ENCODE results near the gene DHX35.
A peak's percentile ranks its signal among the peaks of the same experiment; 100 is the strongest.

DHX35 gene

DNA sequence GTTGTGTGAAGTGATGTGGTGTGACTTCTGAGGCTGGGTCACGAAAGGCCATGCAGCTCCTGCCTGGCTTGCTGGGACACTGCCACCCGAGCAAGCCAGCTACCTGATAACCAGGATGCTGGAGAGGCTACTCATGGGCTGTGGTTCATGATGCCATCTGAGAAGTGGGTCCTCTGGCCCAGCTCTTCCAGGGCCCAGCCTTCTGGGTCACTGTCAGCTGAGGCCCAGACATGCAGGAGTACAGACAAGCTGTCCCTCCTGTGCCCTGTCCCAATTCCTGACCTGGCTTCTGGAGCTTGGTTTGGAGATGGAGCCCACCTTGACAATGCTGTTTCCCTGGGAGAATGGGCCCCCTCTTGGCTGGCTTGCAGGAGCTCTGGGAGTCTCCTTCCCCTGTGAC is 87.0 kb downstream of the DHX35 start:
- Histone ChIP-seq H3K9me3 (ENCODE audit: control insufficient read depth in 1 of 2, low read length in 2 of 2) (no peaks in the 10 kb centered on the region), H3K36me3 (ENCODE audit: control insufficient read depth in 1 of 2, insufficient read depth in 2 of 2, low read length in 2 of 2) (no peaks in the 10 kb centered on the region), H3K4me3 (ENCODE audit: low read depth in 1 of 2, low read length in 2 of 2) (peak overlapping the region in 1 of 2 donors; percentile 95), H3K27me3 (ENCODE audit: control insufficient read depth in 1 of 2, insufficient read depth in 2 of 2, low read length in 2 of 2) (peaks cover 5 to 22% of the 10 kb centered on the region in 2 donors), H3K9ac (ENCODE audit: low read depth in 1 of 2, low read length in 2 of 2) (no peak overlapping the region), H3K4me1 (ENCODE audit: control insufficient read depth in 1 of 2, insufficient read depth in 2 of 2, low read length in 2 of 2) (peaks cover 8 to 9% of the 10 kb centered on the region in 2 donors), H3K27ac (ENCODE audit: low read depth, low read length) (no peak overlapping the region)

DNA sequence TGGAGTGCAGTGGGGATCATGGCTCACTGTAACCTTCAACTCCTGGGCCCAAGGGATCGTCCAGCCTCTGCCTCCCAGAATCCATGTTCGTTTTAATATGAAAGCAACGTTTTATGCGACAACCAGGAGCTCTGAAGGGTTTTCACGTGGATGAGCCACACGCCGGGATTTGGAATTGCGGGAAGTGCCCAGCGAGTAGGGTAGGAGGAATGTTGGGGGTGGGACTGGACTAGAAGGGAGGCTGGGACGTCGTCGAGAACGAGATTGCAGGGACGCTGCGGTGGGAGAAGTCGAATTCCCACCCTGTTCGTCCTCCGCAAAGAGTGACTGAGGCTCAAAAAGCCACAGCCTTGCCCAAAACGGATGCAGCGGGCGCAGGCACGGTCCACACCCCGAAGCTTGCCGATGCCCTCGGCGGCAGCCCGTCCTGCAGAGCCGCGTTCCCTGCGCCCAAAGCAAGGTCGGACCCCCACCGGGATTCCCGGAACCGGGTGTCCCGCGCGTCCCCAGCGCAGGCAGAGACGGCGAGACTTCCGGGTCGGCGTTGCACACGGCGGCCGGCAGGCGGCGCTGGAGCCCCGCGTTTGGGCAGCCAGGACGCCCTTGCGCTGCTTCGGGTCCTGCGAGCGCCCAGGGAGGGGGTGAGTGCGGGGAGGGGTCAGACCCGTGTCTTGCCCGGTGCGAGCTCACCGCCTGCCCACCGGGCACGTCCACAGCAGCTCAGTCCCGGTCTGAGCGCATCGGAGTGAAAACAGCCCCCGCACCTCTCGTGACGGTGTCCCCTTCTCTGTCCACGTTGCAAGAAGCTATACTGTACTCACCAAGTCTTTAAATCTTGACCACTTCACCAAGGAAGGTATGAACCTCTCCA is 87.8 kb downstream of the DHX35 start:
- Histone ChIP-seq H3K4me1 (ENCODE audit: control insufficient read depth in 1 of 2, insufficient read depth in 2 of 2, low read length in 2 of 2) (peaks cover 8 to 9% of the 10 kb centered on the region in 2 donors), H3K27me3 (ENCODE audit: control insufficient read depth in 1 of 2, insufficient read depth in 2 of 2, low read length in 2 of 2) (peaks cover 5 to 22% of the 10 kb centered on the region in 2 donors), H3K36me3 (ENCODE audit: control insufficient read depth in 1 of 2, insufficient read depth in 2 of 2, low read length in 2 of 2) (no peaks in the 10 kb centered on the region), H3K27ac (ENCODE audit: low read depth, low read length) (no peak overlapping the region), H3K4me3 (ENCODE audit: low read depth in 1 of 2, low read length in 2 of 2) (peak overlapping the region; percentile 95 to 99), H3K9ac (ENCODE audit: low read depth in 1 of 2, low read length in 2 of 2) (peak overlapping the region; percentile 72 to 97), H3K9me3 (ENCODE audit: control insufficient read depth in 1 of 2, low read length in 2 of 2) (no peaks in the 10 kb centered on the region)

DNA sequence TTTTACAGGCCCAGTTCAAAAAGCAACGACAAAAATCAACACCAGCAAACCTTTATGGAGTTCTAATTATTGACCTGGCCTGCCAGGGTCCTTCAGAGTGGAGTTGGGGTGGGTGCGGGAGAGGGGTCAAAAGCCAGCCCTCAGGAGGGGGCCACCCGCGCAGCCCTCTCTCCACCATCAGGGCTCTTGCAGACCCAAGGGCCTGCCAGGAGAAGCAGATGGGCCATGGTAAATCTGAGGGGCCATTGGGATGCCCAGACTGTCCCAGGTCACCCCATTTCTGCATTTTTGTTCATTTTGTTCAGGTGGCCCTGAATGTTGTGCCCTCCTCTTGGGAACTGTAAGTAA is 88.4 kb downstream of the DHX35 start:
- H3K27ac ChIP-seq (ENCODE audit: low read depth, low read length): no peak overlapping the region
- no peaks in the 10 kb centered on the region for H3K36me3 ChIP-seq (ENCODE audit: control insufficient read depth in 1 of 2, insufficient read depth in 2 of 2, low read length in 2 of 2)
- H3K9me3 ChIP-seq (ENCODE audit: control insufficient read depth in 1 of 2, low read length in 2 of 2): no peaks in the 10 kb centered on the region
- H3K9ac ChIP-seq (ENCODE audit: low read depth in 1 of 2, low read length in 2 of 2): peak overlapping the region in 1 of 2 donors; percentile 72
- peaks cover 8 to 9% of the 10 kb centered on the region in 2 donors for H3K4me1 ChIP-seq (ENCODE audit: control insufficient read depth in 1 of 2, insufficient read depth in 2 of 2, low read length in 2 of 2)
- H3K27me3 ChIP-seq (ENCODE audit: control insufficient read depth in 1 of 2, insufficient read depth in 2 of 2, low read length in 2 of 2): peaks cover 5 to 22% of the 10 kb centered on the region in 2 donors
- H3K4me3 ChIP-seq (ENCODE audit: low read depth in 1 of 2, low read length in 2 of 2): peak overlapping the region; percentile 95 to 99

DNA sequence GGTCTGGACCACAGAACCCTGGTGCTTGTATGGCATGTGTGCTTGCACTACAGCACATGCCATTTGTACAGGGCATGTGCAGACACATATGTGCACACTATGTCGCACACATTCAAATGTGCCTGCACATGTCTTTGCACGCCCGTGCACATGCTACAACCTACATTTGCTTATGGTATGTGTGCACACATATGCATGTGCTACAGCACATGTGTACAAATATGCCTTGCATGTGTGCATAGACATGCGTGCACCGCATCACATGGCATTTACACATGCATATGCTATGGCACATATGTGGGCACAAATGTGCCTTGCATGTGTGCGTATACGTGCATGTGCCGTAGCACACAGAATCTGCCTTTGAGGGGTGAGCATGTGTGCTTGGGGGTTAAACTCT is 90.5 kb downstream of the DHX35 start:
- Histone ChIP-seq H3K27ac (ENCODE audit: low read depth, low read length) (no peak overlapping the region), H3K9me3 (ENCODE audit: control insufficient read depth in 1 of 2, low read length in 2 of 2) (no peaks in the 10 kb centered on the region), H3K36me3 (ENCODE audit: control insufficient read depth in 1 of 2, insufficient read depth in 2 of 2, low read length in 2 of 2) (no peaks in the 10 kb centered on the region), H3K4me1 (ENCODE audit: control insufficient read depth in 1 of 2, insufficient read depth in 2 of 2, low read length in 2 of 2) (peaks cover 8 to 9% of the 10 kb centered on the region in 2 donors), H3K4me3 (ENCODE audit: low read depth in 1 of 2, low read length in 2 of 2) (no peak overlapping the region), H3K9ac (ENCODE audit: low read depth in 1 of 2, low read length in 2 of 2) (no peak overlapping the region), H3K27me3 (ENCODE audit: control insufficient read depth in 1 of 2, insufficient read depth in 2 of 2, low read length in 2 of 2) (peaks cover 8 to 26% of the 10 kb centered on the region in 2 donors)

DNA sequence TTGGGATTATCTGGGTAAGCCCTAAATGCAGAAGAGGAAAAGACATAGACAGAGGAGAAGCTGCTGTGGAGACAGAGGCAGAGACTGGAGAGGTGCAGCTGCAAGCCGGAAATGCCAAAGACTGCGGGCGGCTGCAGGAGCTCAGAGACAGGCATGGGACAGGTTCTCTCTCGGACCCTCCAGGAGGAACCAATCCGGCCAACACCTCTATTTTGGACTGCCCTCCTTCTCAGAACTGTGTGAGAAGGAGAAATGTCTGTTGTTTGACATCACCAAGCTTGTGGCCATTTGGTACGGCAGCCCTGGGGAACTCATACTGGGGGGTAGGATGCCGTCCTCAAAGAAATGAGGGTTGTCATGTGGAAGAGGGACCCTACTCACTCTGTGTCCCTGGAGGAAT is 95.0 kb downstream of the DHX35 start:
- H3K27me3 ChIP-seq (ENCODE audit: control insufficient read depth in 1 of 2, insufficient read depth in 2 of 2, low read length in 2 of 2): peaks cover 8 to 14% of the 10 kb centered on the region in 2 donors
- H3K27ac ChIP-seq (ENCODE audit: low read depth, low read length): no peak overlapping the region
- H3K4me3 ChIP-seq (ENCODE audit: low read depth in 1 of 2, low read length in 2 of 2): no peak overlapping the region
- H3K4me1 ChIP-seq (ENCODE audit: control insufficient read depth in 1 of 2, insufficient read depth in 2 of 2, low read length in 2 of 2): no peaks in the 10 kb centered on the region
- H3K9me3 ChIP-seq (ENCODE audit: control insufficient read depth in 1 of 2, low read length in 2 of 2): no peaks in the 10 kb centered on the region
- no peaks in the 10 kb centered on the region for H3K36me3 ChIP-seq (ENCODE audit: control insufficient read depth in 1 of 2, insufficient read depth in 2 of 2, low read length in 2 of 2)
- H3K9ac ChIP-seq (ENCODE audit: low read depth in 1 of 2, low read length in 2 of 2): no peak overlapping the region

DNA sequence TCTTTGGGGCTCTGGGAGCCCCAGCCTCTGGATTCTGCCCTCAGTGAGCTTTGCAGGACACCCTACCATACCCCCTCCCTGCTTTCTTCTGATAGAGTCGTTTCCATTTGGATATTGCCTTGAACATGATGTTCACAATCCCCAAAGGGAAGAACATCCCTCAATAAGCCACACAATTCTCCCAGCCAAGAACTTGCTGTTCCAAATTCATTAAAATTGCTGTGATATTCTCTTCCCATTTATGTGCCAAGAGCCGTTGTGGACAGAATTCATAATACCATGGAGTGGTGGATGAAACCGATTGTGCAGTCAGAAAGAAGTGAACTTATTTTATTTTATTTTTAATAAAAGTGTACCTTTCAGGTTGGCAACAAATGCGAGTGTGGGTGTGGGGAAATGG is 95.8 kb downstream of the DHX35 start:
- Histone ChIP-seq H3K4me3 (ENCODE audit: low read depth in 1 of 2, low read length in 2 of 2) (no peak overlapping the region), H3K9me3 (ENCODE audit: control insufficient read depth in 1 of 2, low read length in 2 of 2) (no peaks in the 10 kb centered on the region), H3K9ac (ENCODE audit: low read depth in 1 of 2, low read length in 2 of 2) (no peak overlapping the region), H3K27ac (ENCODE audit: low read depth, low read length) (no peak overlapping the region), H3K27me3 (ENCODE audit: control insufficient read depth in 1 of 2, insufficient read depth in 2 of 2, low read length in 2 of 2) (peaks cover 3 to 9% of the 10 kb centered on the region in 2 donors), H3K36me3 (ENCODE audit: control insufficient read depth in 1 of 2, insufficient read depth in 2 of 2, low read length in 2 of 2) (no peaks in the 10 kb centered on the region), H3K4me1 (ENCODE audit: control insufficient read depth in 1 of 2, insufficient read depth in 2 of 2, low read length in 2 of 2) (no peaks in the 10 kb centered on the region)

DNA sequence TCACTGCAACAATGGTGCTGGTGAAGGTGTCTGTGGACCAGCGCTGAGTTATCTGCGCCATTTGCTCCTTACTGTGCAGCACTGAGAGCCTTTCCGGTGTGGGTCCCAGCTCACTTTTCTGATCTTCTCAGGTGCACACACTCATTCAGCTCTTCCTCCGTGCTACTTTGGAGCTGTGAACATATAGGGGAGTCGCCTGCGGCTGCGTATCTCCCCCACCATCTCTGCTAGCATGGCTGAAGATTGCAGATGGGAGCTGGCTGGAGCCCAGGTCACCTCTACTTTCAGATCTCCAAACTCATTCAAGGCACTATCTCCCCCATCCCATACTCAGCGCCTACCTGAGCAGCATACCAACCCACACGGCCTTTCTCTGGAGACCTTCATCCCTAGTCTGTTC is 96.9 kb downstream of the DHX35 start:
- H3K9ac ChIP-seq (ENCODE audit: low read depth in 1 of 2, low read length in 2 of 2): no peak overlapping the region
- H3K27me3 ChIP-seq (ENCODE audit: control insufficient read depth in 1 of 2, insufficient read depth in 2 of 2, low read length in 2 of 2): peaks cover 3 to 5% of the 10 kb centered on the region in 2 donors
- no peaks in the 10 kb centered on the region for H3K36me3 ChIP-seq (ENCODE audit: control insufficient read depth in 1 of 2, insufficient read depth in 2 of 2, low read length in 2 of 2)
- no peak overlapping the region for H3K4me3 ChIP-seq (ENCODE audit: low read depth in 1 of 2, low read length in 2 of 2)
- no peak overlapping the region for H3K27ac ChIP-seq (ENCODE audit: low read depth, low read length)
- H3K9me3 ChIP-seq (ENCODE audit: control insufficient read depth in 1 of 2, low read length in 2 of 2): no peaks in the 10 kb centered on the region
- H3K4me1 ChIP-seq (ENCODE audit: control insufficient read depth in 1 of 2, insufficient read depth in 2 of 2, low read length in 2 of 2): no peaks in the 10 kb centered on the region

DNA sequence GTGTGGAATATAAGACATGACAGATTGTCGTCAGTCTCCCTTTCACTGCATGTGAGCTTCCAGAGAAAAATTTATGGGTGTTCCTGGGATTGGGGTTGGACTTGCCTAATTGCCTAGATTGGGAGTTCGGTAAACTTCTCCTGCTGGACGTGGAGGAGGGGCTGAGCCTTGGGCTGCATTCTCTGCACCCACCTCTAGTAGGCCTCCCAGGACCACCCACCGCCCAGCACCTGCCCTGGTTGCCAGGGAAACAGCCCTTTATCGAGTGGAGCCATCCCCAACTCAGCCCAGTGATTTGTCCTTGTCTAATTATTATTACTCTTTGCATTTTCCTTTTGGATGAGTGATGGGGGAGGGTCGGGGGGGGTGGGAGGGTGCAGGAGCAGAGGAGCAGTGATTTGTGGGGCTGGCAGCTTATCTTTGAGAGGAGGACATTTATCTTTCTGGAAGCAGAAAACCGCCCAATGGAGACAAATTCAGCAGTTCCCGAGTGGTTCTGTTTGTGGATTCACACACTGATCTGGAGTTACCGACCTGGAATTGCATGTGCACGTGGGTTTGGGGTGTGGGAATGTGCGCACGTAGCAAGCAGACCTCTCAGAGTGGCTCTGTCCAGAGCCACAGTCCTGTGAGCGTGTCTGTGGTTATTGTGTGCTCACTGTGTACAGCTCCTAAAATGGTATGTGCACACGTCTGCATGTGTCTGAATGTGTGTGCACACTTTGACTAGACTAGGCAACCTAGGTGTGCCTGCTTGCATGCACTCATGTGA is 104.5 kb downstream of the DHX35 start:
- Histone ChIP-seq H3K27me3 (ENCODE audit: control insufficient read depth in 1 of 2, insufficient read depth in 2 of 2, low read length in 2 of 2) (peaks cover 0 to 6% of the 10 kb centered on the region in 2 donors), H3K4me3 (ENCODE audit: low read depth in 1 of 2, low read length in 2 of 2) (no peak overlapping the region), H3K9ac (ENCODE audit: low read depth in 1 of 2, low read length in 2 of 2) (no peak overlapping the region), H3K27ac (ENCODE audit: low read depth, low read length) (no peak overlapping the region), H3K4me1 (ENCODE audit: control insufficient read depth in 1 of 2, insufficient read depth in 2 of 2, low read length in 2 of 2) (no peaks in the 10 kb centered on the region), H3K9me3 (ENCODE audit: control insufficient read depth in 1 of 2, low read length in 2 of 2) (no peaks in the 10 kb centered on the region), H3K36me3 (ENCODE audit: control insufficient read depth in 1 of 2, insufficient read depth in 2 of 2, low read length in 2 of 2) (no peaks in the 10 kb centered on the region)

DNA sequence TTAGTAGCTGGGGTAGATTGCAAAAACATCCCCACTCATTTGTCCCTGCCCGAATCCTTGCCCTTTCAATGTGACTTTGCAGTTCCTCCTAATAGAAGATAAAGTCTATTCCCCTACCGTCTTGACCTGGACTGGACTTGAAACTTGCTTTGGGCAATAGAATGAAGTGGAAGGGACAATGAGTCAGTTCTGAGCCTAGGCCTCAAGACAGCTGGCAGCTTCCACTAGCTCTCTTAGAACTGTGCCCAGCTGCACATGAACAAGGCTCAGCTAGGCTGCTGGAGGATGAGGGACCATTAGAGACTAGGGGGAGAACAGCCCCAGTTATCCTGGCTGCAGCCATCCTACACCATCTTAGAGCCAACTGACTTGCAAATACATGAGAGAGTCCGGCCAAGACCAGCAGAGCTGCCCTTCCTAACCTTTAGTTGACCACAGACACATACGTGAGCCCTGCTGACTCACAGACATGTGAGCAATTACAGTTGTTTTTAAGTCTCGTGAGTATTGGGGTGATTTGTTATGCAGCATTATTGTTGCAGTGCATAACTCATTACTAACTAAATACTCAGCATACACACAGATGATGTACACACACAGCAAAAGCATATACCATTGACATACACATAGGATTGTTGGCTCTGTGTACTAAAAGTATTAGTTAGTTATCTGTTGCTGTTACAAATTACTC is 105.5 kb downstream of the DHX35 start:
- Histone ChIP-seq H3K36me3 (ENCODE audit: control insufficient read depth in 1 of 2, insufficient read depth in 2 of 2, low read length in 2 of 2) (no peaks in the 10 kb centered on the region), H3K27me3 (ENCODE audit: control insufficient read depth in 1 of 2, insufficient read depth in 2 of 2, low read length in 2 of 2) (peaks cover 0 to 6% of the 10 kb centered on the region in 2 donors), H3K9ac (ENCODE audit: low read depth in 1 of 2, low read length in 2 of 2) (no peak overlapping the region), H3K27ac (ENCODE audit: low read depth, low read length) (no peak overlapping the region), H3K9me3 (ENCODE audit: control insufficient read depth in 1 of 2, low read length in 2 of 2) (no peaks in the 10 kb centered on the region), H3K4me3 (ENCODE audit: low read depth in 1 of 2, low read length in 2 of 2) (no peak overlapping the region), H3K4me1 (ENCODE audit: control insufficient read depth in 1 of 2, insufficient read depth in 2 of 2, low read length in 2 of 2) (no peaks in the 10 kb centered on the region)

DNA sequence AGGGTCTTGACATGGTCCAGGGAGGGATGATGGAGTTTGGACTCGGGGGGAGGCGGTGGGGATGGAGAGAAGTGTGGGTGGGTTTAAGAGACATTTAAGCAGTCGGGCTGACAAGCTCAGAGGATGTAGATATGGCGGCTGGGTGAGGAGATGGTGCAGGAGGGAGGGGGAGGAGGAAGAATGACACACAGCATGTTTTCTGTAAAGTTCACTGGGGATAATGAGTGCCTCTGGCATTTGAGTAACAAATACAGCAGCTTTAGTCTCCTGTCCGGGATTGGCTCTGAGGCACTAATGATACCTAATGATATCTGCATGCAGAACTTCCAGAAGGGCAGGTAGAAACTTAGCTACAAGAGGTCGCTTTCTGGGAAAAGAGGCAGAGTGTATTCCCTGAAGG is 107.8 kb downstream of the DHX35 start:
- Histone ChIP-seq H3K36me3 (ENCODE audit: control insufficient read depth in 1 of 2, insufficient read depth in 2 of 2, low read length in 2 of 2) (no peaks in the 10 kb centered on the region), H3K4me3 (ENCODE audit: low read depth in 1 of 2, low read length in 2 of 2) (no peak overlapping the region), H3K4me1 (ENCODE audit: control insufficient read depth in 1 of 2, insufficient read depth in 2 of 2, low read length in 2 of 2) (no peaks in the 10 kb centered on the region), H3K9ac (ENCODE audit: low read depth in 1 of 2, low read length in 2 of 2) (no peak overlapping the region), H3K9me3 (ENCODE audit: control insufficient read depth in 1 of 2, low read length in 2 of 2) (no peaks in the 10 kb centered on the region), H3K27me3 (ENCODE audit: control insufficient read depth in 1 of 2, insufficient read depth in 2 of 2, low read length in 2 of 2) (peaks cover 0 to 6% of the 10 kb centered on the region in 2 donors), H3K27ac (ENCODE audit: low read depth, low read length) (no peak overlapping the region)
